ENCODE data around the gene PALM. TPM values are rescaled to one million over a fixed set of nuclear protein-coding genes. Genes with fewer than 3 reads are reported as not detected.

PALM gene
- total and polyA plus RNA-seq, 9 of the 15 experiments (the other 6 are each of a cell fraction or from before 2014, with no cell fraction given), result 0.04 to 6.6 (median 1.7) TPM

GRCh38 chr19:680287-681028 lies 28.3 kb upstream of the PALM start (continued):
- TF ChIP-seq MAZ (CRISPR knock-in tag; conservative IDR thresholded peaks at IDR 0.05 in 1 of 2, IDR thresholded peaks at IDR 0.05 in 1 of 2) (peak; percentile 7 to 9), NEUROD1 (IDR thresholded peaks at IDR 0.05; ENCODE audit: borderline replicate concordance, low read depth, low read length, partially characterized antibody) (no peak), PHF8 (IDR thresholded peaks at IDR 0.05; ENCODE audit: borderline replicate concordance, low read length) (peak; percentile 95; the same call in 1 of the 2 replicates), RAD21 (CRISPR knock-in tag; conservative IDR thresholded peaks at IDR 0.05 in 1 of 2, IDR thresholded peaks at IDR 0.05 in 1 of 2) (peak in 1 of 2 experiments; percentile 54; a peak in 3 of 4 replicates), SMC3 (conservative IDR thresholded peaks at IDR 0.05; ENCODE audit: insufficient read depth, low read depth, low read length) (0 out of 2 replicates have a peak, but pooled peaks have one; percentile 21), GABPB2 (CRISPR knock-in tag; conservative IDR thresholded peaks at IDR 0.05) (no peak), NFIC (IDR thresholded peaks at IDR 0.05) (0 out of 2 replicates have a peak, but pooled peaks have one; percentile 5), HNRNPK (IDR thresholded peaks at IDR 0.05; ENCODE audit: low read depth, low read length, poor library complexity, severe bottlenecking) (no peak), ZNF124 (CRISPR knock-in tag; IDR thresholded peaks at IDR 0.05) (no peak), POLR2G (IDR thresholded peaks at IDR 0.05; ENCODE audit: low read depth, low read length) (peak; percentile 97), HMGN3 (IDR thresholded peaks at IDR 0.05; ENCODE audit: borderline replicate concordance, extremely low read depth, insufficient read length, low read depth, low read length) (peak; percentile 74), GMEB1 (CRISPR knock-in tag; IDR thresholded peaks at IDR 0.05) (peak; percentile 94)
- TF ChIP-seq, protein P1, sequence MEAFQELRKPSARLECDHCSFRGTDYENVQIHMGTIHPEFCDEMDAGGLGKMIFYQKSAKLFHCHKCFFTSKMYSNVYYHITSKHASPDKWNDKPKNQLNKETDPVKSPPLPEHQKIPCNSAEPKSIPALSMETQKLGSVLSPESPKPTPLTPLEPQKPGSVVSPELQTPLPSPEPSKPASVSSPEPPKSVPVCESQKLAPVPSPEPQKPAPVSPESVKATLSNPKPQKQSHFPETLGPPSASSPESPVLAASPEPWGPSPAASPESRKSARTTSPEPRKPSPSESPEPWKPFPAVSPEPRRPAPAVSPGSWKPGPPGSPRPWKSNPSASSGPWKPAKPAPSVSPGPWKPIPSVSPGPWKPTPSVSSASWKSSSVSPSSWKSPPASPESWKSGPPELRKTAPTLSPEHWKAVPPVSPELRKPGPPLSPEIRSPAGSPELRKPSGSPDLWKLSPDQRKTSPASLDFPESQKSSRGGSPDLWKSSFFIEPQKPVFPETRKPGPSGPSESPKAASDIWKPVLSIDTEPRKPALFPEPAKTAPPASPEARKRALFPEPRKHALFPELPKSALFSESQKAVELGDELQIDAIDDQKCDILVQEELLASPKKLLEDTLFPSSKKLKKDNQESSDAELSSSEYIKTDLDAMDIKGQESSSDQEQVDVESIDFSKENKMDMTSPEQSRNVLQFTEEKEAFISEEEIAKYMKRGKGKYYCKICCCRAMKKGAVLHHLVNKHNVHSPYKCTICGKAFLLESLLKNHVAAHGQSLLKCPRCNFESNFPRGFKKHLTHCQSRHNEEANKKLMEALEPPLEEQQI (IDR thresholded peaks at IDR 0.05), result no peak
- TF ChIP-seq, protein P2, sequence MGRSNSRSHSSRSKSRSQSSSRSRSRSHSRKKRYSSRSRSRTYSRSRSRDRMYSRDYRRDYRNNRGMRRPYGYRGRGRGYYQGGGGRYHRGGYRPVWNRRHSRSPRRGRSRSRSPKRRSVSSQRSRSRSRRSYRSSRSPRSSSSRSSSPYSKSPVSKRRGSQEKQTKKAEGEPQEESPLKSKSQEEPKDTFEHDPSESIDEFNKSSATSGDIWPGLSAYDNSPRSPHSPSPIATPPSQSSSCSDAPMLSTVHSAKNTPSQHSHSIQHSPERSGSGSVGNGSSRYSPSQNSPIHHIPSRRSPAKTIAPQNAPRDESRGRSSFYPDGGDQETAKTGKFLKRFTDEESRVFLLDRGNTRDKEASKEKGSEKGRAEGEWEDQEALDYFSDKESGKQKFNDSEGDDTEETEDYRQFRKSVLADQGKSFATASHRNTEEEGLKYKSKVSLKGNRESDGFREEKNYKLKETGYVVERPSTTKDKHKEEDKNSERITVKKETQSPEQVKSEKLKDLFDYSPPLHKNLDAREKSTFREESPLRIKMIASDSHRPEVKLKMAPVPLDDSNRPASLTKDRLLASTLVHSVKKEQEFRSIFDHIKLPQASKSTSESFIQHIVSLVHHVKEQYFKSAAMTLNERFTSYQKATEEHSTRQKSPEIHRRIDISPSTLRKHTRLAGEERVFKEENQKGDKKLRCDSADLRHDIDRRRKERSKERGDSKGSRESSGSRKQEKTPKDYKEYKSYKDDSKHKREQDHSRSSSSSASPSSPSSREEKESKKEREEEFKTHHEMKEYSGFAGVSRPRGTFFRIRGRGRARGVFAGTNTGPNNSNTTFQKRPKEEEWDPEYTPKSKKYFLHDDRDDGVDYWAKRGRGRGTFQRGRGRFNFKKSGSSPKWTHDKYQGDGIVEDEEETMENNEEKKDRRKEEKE (IDR thresholded peaks at IDR 0.05; ENCODE audit: borderline replicate concordance in 1 of 2, control insufficient read depth in 1 of 2, low read depth in 2 of 2, low read length in 1 of 2), result 0 out of 4 replicates have a peak, but pooled peaks of 1 of the 2 experiments have one; percentile 55
- TF ChIP-seq, protein P3, sequence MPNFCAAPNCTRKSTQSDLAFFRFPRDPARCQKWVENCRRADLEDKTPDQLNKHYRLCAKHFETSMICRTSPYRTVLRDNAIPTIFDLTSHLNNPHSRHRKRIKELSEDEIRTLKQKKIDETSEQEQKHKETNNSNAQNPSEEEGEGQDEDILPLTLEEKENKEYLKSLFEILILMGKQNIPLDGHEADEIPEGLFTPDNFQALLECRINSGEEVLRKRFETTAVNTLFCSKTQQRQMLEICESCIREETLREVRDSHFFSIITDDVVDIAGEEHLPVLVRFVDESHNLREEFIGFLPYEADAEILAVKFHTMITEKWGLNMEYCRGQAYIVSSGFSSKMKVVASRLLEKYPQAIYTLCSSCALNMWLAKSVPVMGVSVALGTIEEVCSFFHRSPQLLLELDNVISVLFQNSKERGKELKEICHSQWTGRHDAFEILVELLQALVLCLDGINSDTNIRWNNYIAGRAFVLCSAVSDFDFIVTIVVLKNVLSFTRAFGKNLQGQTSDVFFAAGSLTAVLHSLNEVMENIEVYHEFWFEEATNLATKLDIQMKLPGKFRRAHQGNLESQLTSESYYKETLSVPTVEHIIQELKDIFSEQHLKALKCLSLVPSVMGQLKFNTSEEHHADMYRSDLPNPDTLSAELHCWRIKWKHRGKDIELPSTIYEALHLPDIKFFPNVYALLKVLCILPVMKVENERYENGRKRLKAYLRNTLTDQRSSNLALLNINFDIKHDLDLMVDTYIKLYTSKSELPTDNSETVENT (CRISPR knock-in tag; IDR thresholded peaks at IDR 0.05), result peak; percentile 94

All from K562 (cell line).